DND-41 (cell line): ENCODE data around the gene UST.

Experiments used
- ATAC-seq: fragments of 200-7000 bp; cut with Tn5 transposase; 3 replicates; pipeline ENCODE4 v1.9.1; 2021; ENCODE audit warnings: low read depth; ENCODE audit not compliant: insufficient read depth
- DNase-seq: peaks from one replicate; pipeline ENCODE4 v3.0.0-alpha.2; 2020
- H2AFZ ChIP-seq: 2 replicates; pipeline ENCODE4 v1.6.0; 2012; ENCODE audit warnings: low read depth, low read length
- H3K27ac ChIP-seq: 2 replicates; pipeline ENCODE4 v1.5.1; 2012; ENCODE audit warnings: low read length, inconsistent platforms
- H3K27me3 ChIP-seq: fragments of 200-600 bp; sonication (generic); 2 replicates; pipeline ENCODE4 v1.6.0; 2012; ENCODE audit warnings: low read length, mild to moderate bottlenecking, inconsistent platforms; ENCODE audit not compliant: insufficient read depth, poor library complexity
- H3K36me3 ChIP-seq: 2 replicates; pipeline ENCODE4 v1.5.1; 2012; ENCODE audit warnings: low read length, inconsistent platforms; ENCODE audit not compliant: insufficient read depth
- H3K4me1 ChIP-seq: 2 replicates; pipeline ENCODE4 v1.5.1; 2012; ENCODE audit warnings: mild to moderate bottlenecking, low read length; ENCODE audit not compliant: insufficient read depth
- H3K4me2 ChIP-seq: 2 replicates; pipeline ENCODE4 v1.6.0; 2012; ENCODE audit warnings: mild to moderate bottlenecking, moderate library complexity, low read length, inconsistent platforms; ENCODE audit not compliant: insufficient read depth
- H3K4me3 ChIP-seq, 2 experiments: fragments of 200-600 bp in 1 of 2; shearing (Covaris generic) in 1 of 2; 2 replicates each; pipeline ENCODE4 v1.5.1; 2012 to 2016; ENCODE audit warnings: inconsistent platforms in 2 of 2, low read length in 2 of 2, mild to moderate bottlenecking in 2 of 2, low read depth in 1 of 2, moderate library complexity in 1 of 2
- H3K79me2 ChIP-seq: 2 replicates; pipeline ENCODE4 v1.6.0; 2012; ENCODE audit warnings: low read length, inconsistent platforms; ENCODE audit not compliant: insufficient read depth
- H3K9ac ChIP-seq: 2 replicates; pipeline ENCODE4 v1.6.0; 2012; ENCODE audit warnings: low read depth, mild to moderate bottlenecking, inconsistent platforms, low read length, moderate library complexity
- H3K9me3 ChIP-seq: 2 replicates; pipeline ENCODE4 v1.5.1; 2012; ENCODE audit warnings: low read length, moderate library complexity, mild to moderate bottlenecking, inconsistent platforms; ENCODE audit not compliant: insufficient read depth, severe bottlenecking
- H4K20me1 ChIP-seq: 2 replicates; pipeline ENCODE4 v1.6.0; 2012; ENCODE audit warnings: low read length; ENCODE audit not compliant: insufficient read depth
- CTCF ChIP-seq: IDR thresholded peaks from 2 replicates; pipeline ENCODE4 v1.5.1; 2012; ENCODE audit warnings: borderline replicate concordance, low read length, moderate library complexity, mild to moderate bottlenecking; ENCODE audit not compliant: poor library complexity, severe bottlenecking; ENCODE audit errors: extremely low read depth
- EZH2 ChIP-seq: IDR thresholded peaks from 3 replicates; pipeline ENCODE4 v1.6.1; 2012; ENCODE audit warnings: borderline replicate concordance, low read depth, mild to moderate bottlenecking, moderate library complexity, low read length, inconsistent platforms; ENCODE audit not compliant: severe bottlenecking

UST gene

DNA sequence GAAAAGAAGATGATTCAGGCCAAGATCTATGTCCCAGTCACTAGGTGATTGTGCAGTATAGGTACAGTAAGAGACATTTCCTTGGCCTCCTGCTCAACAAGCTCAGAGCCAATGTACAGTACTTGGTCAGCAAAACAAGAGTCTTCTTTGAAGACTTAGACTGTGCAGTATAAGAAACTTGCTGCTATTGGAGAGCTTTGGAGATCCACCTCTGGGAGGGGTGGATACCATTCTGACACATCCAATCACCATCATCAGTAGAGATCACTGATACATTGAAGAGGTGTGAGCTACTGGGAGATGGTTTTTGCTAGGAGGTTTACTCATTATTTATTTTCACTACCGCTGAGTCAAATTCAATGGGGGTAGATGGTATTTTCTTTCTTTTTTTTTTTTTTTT, 77.5 kb downstream of the UST start:
- Histone ChIP-seq H3K9me3 (no peaks in the 10 kb centered on the region), H3K4me1 (no peaks in the 10 kb centered on the region), H3K36me3 (no peaks in the 10 kb centered on the region), H3K9ac (no peak overlapping the region), H3K27me3 (no peaks in the 10 kb centered on the region), H4K20me1 (no peaks in the 10 kb centered on the region), H3K4me3 (no peak overlapping the region), H3K4me2 (no peak overlapping the region), H2AFZ (no peak overlapping the region), H3K79me2 (0 out of 2 replicates have a peak, but pooled peaks cover 2% of the 10 kb centered on the region), H3K27ac (no peak overlapping the region)
- DNase-seq (no peak), ATAC-seq (no peak)
- TF ChIP-seq CTCF, result no peak
- no peak for TF ChIP-seq EZH2

- Histone ChIP-seq H2AFZ (no peak overlapping the region), H3K79me2 (0 out of 2 replicates have a peak, but pooled peaks cover 2% of the 10 kb centered on the region), H3K9me3 (no peaks in the 10 kb centered on the region), H3K9ac (no peak overlapping the region), H3K4me3 (no peak overlapping the region), H3K27ac (no peak overlapping the region), H3K4me1 (peaks cover 6% of the 10 kb centered on the region), H3K36me3 (no peaks in the 10 kb centered on the region), H3K27me3 (no peaks in the 10 kb centered on the region), H4K20me1 (no peaks in the 10 kb centered on the region), H3K4me2 (no peak overlapping the region)
- no peak for DNase-seq
- no peak for ATAC-seq
- TF ChIP-seq EZH2, result no peak
- TF ChIP-seq CTCF, result no peak
These were observed 78.1 kb downstream of the UST start for GRCh38 chr6:148824960-148825359.

- H2AFZ ChIP-seq, result no peak overlapping the region
- no peak overlapping the region for H3K4me3 ChIP-seq
- TF ChIP-seq CTCF (no peak), EZH2 (no peak)
- no peaks in the 10 kb centered on the region for H3K27me3 ChIP-seq
- H3K36me3 ChIP-seq, result no peaks in the 10 kb centered on the region
- H3K4me1 ChIP-seq, result peaks cover 12% of the 10 kb centered on the region
- H3K9ac ChIP-seq, result no peak overlapping the region
- no peaks in the 10 kb centered on the region for H3K9me3 ChIP-seq
- no peak overlapping the region for H3K27ac ChIP-seq
- no peak for ATAC-seq
- 0 out of 2 replicates have a peak, but pooled peaks cover 2% of the 10 kb centered on the region for H3K79me2 ChIP-seq
- no peak for DNase-seq
- H3K4me2 ChIP-seq, result no peak overlapping the region
- no peaks in the 10 kb centered on the region for H4K20me1 ChIP-seq
These were observed 78.7 kb downstream of the UST start for GRCh38 chr6:148825492-148825891.

DNA sequence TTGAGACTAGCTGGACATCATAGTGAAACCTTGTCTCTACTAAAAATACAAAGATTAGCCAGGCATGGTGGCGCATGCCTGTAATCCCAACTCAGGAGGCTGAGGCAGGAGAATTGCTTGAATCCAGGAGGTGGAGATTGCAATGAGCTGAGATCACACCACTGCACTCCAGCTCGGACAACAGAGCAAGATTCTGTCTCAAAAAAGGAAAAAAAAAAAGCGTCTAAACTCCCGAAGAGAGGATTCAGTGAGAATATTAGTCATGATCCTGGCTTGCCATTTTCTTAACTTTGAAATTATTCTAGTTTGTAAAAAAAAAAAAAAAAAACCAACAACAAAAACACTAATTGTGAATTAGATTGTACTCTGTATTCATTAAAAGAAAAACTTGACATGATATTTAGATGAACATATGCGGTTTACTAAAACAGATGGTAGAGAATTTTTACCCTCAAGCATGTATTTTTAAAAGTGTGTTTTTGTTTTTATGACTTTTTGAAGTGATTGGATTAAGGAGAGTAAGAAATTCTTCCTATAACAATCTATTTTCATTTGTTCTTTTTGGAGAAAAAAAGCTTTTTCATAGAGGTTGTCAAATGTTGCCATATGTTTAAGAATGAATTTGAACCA, 80.7 kb downstream of the UST start:
- H3K79me2 ChIP-seq, result peaks cover 2% of the 10 kb centered on the region; the same call in 1 of the 2 replicates
- H3K4me2 ChIP-seq, result no peak overlapping the region
- peaks cover 30% of the 10 kb centered on the region for H3K4me1 ChIP-seq
- H3K36me3 ChIP-seq, result no peaks in the 10 kb centered on the region
- ATAC-seq (no peak), DNase-seq (no peak)
- H2AFZ ChIP-seq, result no peak overlapping the region
- H3K9ac ChIP-seq, result no peak overlapping the region
- H4K20me1 ChIP-seq, result no peaks in the 10 kb centered on the region
- no peak overlapping the region for H3K4me3 ChIP-seq
- no peaks in the 10 kb centered on the region for H3K9me3 ChIP-seq
- H3K27me3 ChIP-seq, result no peaks in the 10 kb centered on the region
- TF ChIP-seq CTCF (no peak), EZH2 (no peak)
- no peak overlapping the region for H3K27ac ChIP-seq
